Measurements from ENCODE around the gene TTN. TPM values are rescaled to one million over a fixed set of nuclear protein-coding genes. Genes with fewer than 3 reads are reported as not detected.

The TTN gene
- total RNA-seq, 6 experiments from 2014 or later = 0.42 to 9.5 (median 0.97) TPM

- Histone ChIP-seq H3K36me3 (no peaks in the 10 kb centered on the region), H3K4me1 (no peaks in the 10 kb centered on the region), H3K4me3 (no peak overlapping the region), H3K27me3 (no peaks in the 10 kb centered on the region), H3K27ac (no peak overlapping the region), H3K9me3 (no peaks in the 10 kb centered on the region)
- ATAC-seq (no peak), DNase-seq (no peak)
- intact Hi-C loops (cut with DNase I) = no loop called here
- no peak for TF ChIP-seq CTCF (IDR thresholded peaks at IDR 0.05)
- no peak for TF ChIP-seq POLR2A (IDR thresholded peaks at IDR 0.05)
- 68% methylated on average over 5 of the region's 5 CpGs for WGBS (ENCODE audit: insufficient coverage, low coverage, low lambda C conversion rate, missing lambda C conversion rate)
Observed at GRCh38 chr2:178650554-178650953, 156.7 kb downstream of the TTN start.

GRCh38 chr2:178644919-178645318 is 162.3 kb downstream of the TTN start:
- no peaks in the 10 kb centered on the region for H3K27me3 ChIP-seq
- intact Hi-C loops (cut with DNase I) = no loop called here
- TF ChIP-seq POLR2A (IDR thresholded peaks at IDR 0.05) (no peak), CTCF (IDR thresholded peaks at IDR 0.05) (no peak)
- 46% methylated on average over 1 of the region's 1 CpG for WGBS (ENCODE audit: insufficient coverage, low coverage, low lambda C conversion rate, missing lambda C conversion rate)
- no peaks in the 10 kb centered on the region for H3K9me3 ChIP-seq
- ATAC-seq (no peak), DNase-seq (no peak)
- H3K27ac ChIP-seq = no peak overlapping the region
- no peak overlapping the region for H3K4me3 ChIP-seq
- no peaks in the 10 kb centered on the region for H3K36me3 ChIP-seq
- H3K4me1 ChIP-seq = no peaks in the 10 kb centered on the region

- H3K4me1 ChIP-seq = no peaks in the 10 kb centered on the region
- no peaks in the 10 kb centered on the region for H3K36me3 ChIP-seq
- TF ChIP-seq POLR2A (IDR thresholded peaks at IDR 0.05) = no peak
- 7% methylated on average over 1 of the region's 1 CpG for WGBS (ENCODE audit: insufficient coverage, low coverage, low lambda C conversion rate, missing lambda C conversion rate)
- no peaks in the 10 kb centered on the region for H3K9me3 ChIP-seq
- H3K27ac ChIP-seq = no peak overlapping the region
- no peaks in the 10 kb centered on the region for H3K27me3 ChIP-seq
- no peak for ATAC-seq
- intact Hi-C loops (cut with DNase I) = no loop called here
- no peak for DNase-seq
- no peak overlapping the region for H3K4me3 ChIP-seq
Observed at GRCh38 chr2:178641498-178641897, 165.7 kb downstream of the TTN start.

GRCh38 chr2:178635897-178636296 is 171.3 kb downstream of the TTN start:
- no peak overlapping the region for H3K4me3 ChIP-seq
- intact Hi-C loops (cut with DNase I) = no loop called here
- H3K9me3 ChIP-seq = no peaks in the 10 kb centered on the region
- H3K27me3 ChIP-seq = no peaks in the 10 kb centered on the region
- DNase-seq = no peak
- H3K36me3 ChIP-seq = no peaks in the 10 kb centered on the region
- H3K4me1 ChIP-seq = no peaks in the 10 kb centered on the region
- 80% methylated on average over 11 of the region's 11 CpGs for WGBS (ENCODE audit: insufficient coverage, low coverage, low lambda C conversion rate, missing lambda C conversion rate)
- no peak overlapping the region for H3K27ac ChIP-seq
- no peak for ATAC-seq
- TF ChIP-seq POLR2A (IDR thresholded peaks at IDR 0.05) (no peak), CTCF (IDR thresholded peaks at IDR 0.05) (no peak)

GRCh38 chr2:178632729-178633128 is 174.5 kb downstream of the TTN start:
- DNase-seq (no peak), ATAC-seq (peak in 1 of 4 donors; percentile 21)
- no peak overlapping the region for H3K4me3 ChIP-seq
- H3K27ac ChIP-seq = no peak overlapping the region
- WGBS (ENCODE audit: insufficient coverage, low coverage, low lambda C conversion rate, missing lambda C conversion rate) = 34% methylated on average over 3 of the region's 3 CpGs
- intact Hi-C loops (cut with DNase I) = no loop called here
- no peaks in the 10 kb centered on the region for H3K27me3 ChIP-seq
- H3K36me3 ChIP-seq = no peaks in the 10 kb centered on the region
- no peak for TF ChIP-seq POLR2A (IDR thresholded peaks at IDR 0.05)
- no peak for TF ChIP-seq CTCF (IDR thresholded peaks at IDR 0.05)
- no peaks in the 10 kb centered on the region for H3K9me3 ChIP-seq
- no peaks in the 10 kb centered on the region for H3K4me1 ChIP-seq
